ENCODE results near the gene UCKL1.
"Not testable (repeated sequence)": the region's sequence is repeated elsewhere in the genome, so short reads cannot be mapped to it uniquely, and the experiment has no call there.

UCKL1 gene

GRCh38 chr20:63961664-63962425, 5.6 kb upstream of the UCKL1 start:
- no peak overlapping the region for H3K4me3 ChIP-seq (ENCODE audit: low read length)
- no peak for DNase-seq (ENCODE audit: low read depth, low spot score)

- not testable (repeated sequence) for H3K4me3 ChIP-seq (ENCODE audit: low read length)
These were observed 4.7 kb upstream of the UCKL1 start for GRCh38 chr20:63960654-63961621.

GRCh38 chr20:63959699-63960075, 3.5 kb upstream of the UCKL1 start:
- H3K4me3 ChIP-seq (ENCODE audit: low read length): no peak overlapping the region
- DNase-seq (ENCODE audit: low read depth, low spot score): no peak

More at GRCh38 chr20:63960654-63961621, 4.7 kb upstream of the UCKL1 start:
- not testable (repeated sequence) for DNase-seq (ENCODE audit: low read depth, low spot score)

- no peak overlapping the region for H3K4me3 ChIP-seq (ENCODE audit: low read length)
- no peak for DNase-seq (ENCODE audit: low read depth, low spot score)
These were observed 2.9 kb upstream of the UCKL1 start for GRCh38 chr20:63958964-63959698.

- H3K4me3 ChIP-seq (ENCODE audit: low read length): no peak overlapping the region
- DNase-seq (ENCODE audit: low read depth, low spot score): no peak
These were observed 2.3 kb upstream of the UCKL1 start for GRCh38 chr20:63958471-63958870.

- no peak overlapping the region for H3K4me3 ChIP-seq (ENCODE audit: low read length)
- no peak for DNase-seq (ENCODE audit: low read depth, low spot score)
These were observed 1.6 kb upstream of the UCKL1 start for GRCh38 chr20:63957690-63958441.

- DNase-seq (ENCODE audit: low read depth, low spot score): no peak
- no peak overlapping the region for H3K4me3 ChIP-seq (ENCODE audit: low read length)
These were observed 931 bp upstream of the UCKL1 start for GRCh38 chr20:63957004-63957689.

GRCh38 chr20:63956664-63957003, 418 bp upstream of the UCKL1 start:
- peak overlapping the region; percentile 16; the same call in 1 of the 2 replicates for H3K4me3 ChIP-seq (ENCODE audit: low read length)
- no peak for DNase-seq (ENCODE audit: low read depth, low spot score)

- no peak for DNase-seq (ENCODE audit: low read depth, low spot score)
- H3K4me3 ChIP-seq (ENCODE audit: low read length): peak overlapping the region; percentile 78
These were observed 862 bp downstream of the UCKL1 start for GRCh38 chr20:63955281-63955826.

- no peak for DNase-seq (ENCODE audit: low read depth, low spot score)
- H3K4me3 ChIP-seq (ENCODE audit: low read length): no peak overlapping the region
These were observed 2.3 kb downstream of the UCKL1 start for GRCh38 chr20:63953764-63954429.

GRCh38 chr20:63952769-63953168, 3.4 kb downstream of the UCKL1 start:
- no peak overlapping the region for H3K4me3 ChIP-seq (ENCODE audit: low read length)
- no peak for DNase-seq (ENCODE audit: low read depth, low spot score)

- no peak overlapping the region for H3K4me3 ChIP-seq (ENCODE audit: low read length)
- no peak for DNase-seq (ENCODE audit: low read depth, low spot score)
These were observed 4.0 kb downstream of the UCKL1 start for GRCh38 chr20:63952210-63952535.

- DNase-seq (ENCODE audit: low read depth, low spot score): no peak
These were observed 4.6 kb downstream of the UCKL1 start for GRCh38 chr20:63951398-63952209.

GRCh38 chr20:63950701-63951397, 5.4 kb downstream of the UCKL1 start:
- H3K4me3 ChIP-seq (ENCODE audit: low read length): no peak overlapping the region
- no peak for DNase-seq (ENCODE audit: low read depth, low spot score)

More at GRCh38 chr20:63951398-63952209, 4.6 kb downstream of the UCKL1 start:
- no peak overlapping the region for H3K4me3 ChIP-seq (ENCODE audit: low read length)

GRCh38 chr20:63947638-63948456, 8.4 kb downstream of the UCKL1 start:
- no peak overlapping the region for H3K4me3 ChIP-seq (ENCODE audit: low read length)
- no peak for DNase-seq (ENCODE audit: low read depth, low spot score)
